Stomach (tissue), 9 donors: Measurements from ENCODE around the gene HBD. TPM values are rescaled to one million over a fixed set of nuclear protein-coding genes. Genes with fewer than 3 reads are reported as not detected.

Source experiments
- DNase-seq, 2 donors: peaks; one replicate each; pipeline versions ENCODE4 v3.0.0 to v3.0.0-alpha.2; 2013 to 2019
- H3K27ac ChIP-seq, 5 donors: fragments of 200-600 bp in 4 of 5; sonication (generic) in 4 of 5; one replicate each; pipeline ENCODE4 v1.5.1; 2013 to 2019; ENCODE audit warnings: mild to moderate bottlenecking in 1 of 5, moderate library complexity in 1 of 5
- H3K27me3 ChIP-seq, 3 donors: fragments of 200-600 bp; sonication (generic); one replicate each; pipeline ENCODE4 v1.5.1; 2017 to 2019; ENCODE audit warnings: mixed run types in 1 of 3
- H3K36me3 ChIP-seq, 4 donors: fragments of 200-600 bp; sonication (generic); 1 replicate in 3 of 4; 2 replicates in 1 of 4; pipeline ENCODE4 v1.5.1; 2016 to 2019
- H3K4me1 ChIP-seq, 4 donors: fragments of 200-600 bp; sonication (generic); one replicate each; pipeline ENCODE4 v1.5.1; 2016 to 2019
- H3K4me3 ChIP-seq, 4 donors: fragments of 200-600 bp; sonication (generic) in 3 of 4; one replicate each; pipeline ENCODE4 v1.5.1; 2016 to 2019; ENCODE audit warnings: mild to moderate bottlenecking in 1 of 4
- H3K9me3 ChIP-seq, 4 donors: fragments of 200-600 bp; sonication (generic); one replicate each; pipeline ENCODE4 v1.5.1; 2016 to 2019
- EP300 ChIP-seq: sonication (generic); formaldehyde crosslinking; IDR thresholded peaks from one replicate; pipeline ENCODE4 v1.6.1; 2017; ENCODE audit warnings: antibody characterized with exemption
- POLR2A ChIP-seq, 4 donors: fragments of 450-650 bp; IDR thresholded peaks; one replicate each; pipeline ENCODE4 v1.6.1; 2016; ENCODE audit warnings: antibody characterized with exemption in 4 of 4, control low read depth in 2 of 4, mild to moderate bottlenecking in 1 of 4, moderate library complexity in 1 of 4
- POLR2AphosphoS5 ChIP-seq, 3 donors: sonication (generic); formaldehyde crosslinking; IDR thresholded peaks; one replicate each; pipeline ENCODE4 v1.6.1; 2016; ENCODE audit warnings: antibody characterized with exemption in 3 of 3
- WGBS, 5 donors: extraction: QIAGEN DNeasy Blood & Tissue Kit in 3 of 5; methylation state at CpG; one replicate each; pipeline versions ENCODE4 v1.1.5 to v1.1.7; 2013 to 2018; 5-methylcytosine and 5-hydroxymethylcytosine counted together
- intact Hi-C: fragments of 100-400 bp; cut with DNase I; formaldehyde crosslinking; loops from one replicate; pipeline ENCODE4 v1.15.1; 2023; ENCODE audit warnings: low total_unique reads
- polyA plus RNA-seq, 3 donors: library from polyadenylated mRNA; stranded (reverse); fragments of 200-250 nt; gene quantifications; one replicate each; pipeline ENCODE4 v1.2.3, GENCODE V29; 2013
- total RNA-seq, 5 donors: library from RNA; depleted of rRNA; stranded (reverse); fragments of >200 nt; gene quantifications; one replicate each; pipeline versions ENCODE4 v1.1.0 to v1.2.3, GENCODE V29; 2014 to 2016
- TF ChIP-seq, protein P1 (sequence below), 7 experiments: fragments of 450-650 bp in 4 of 7; fragments of 200-600 bp in 3 of 7; sonication (generic) in 3 of 7; IDR thresholded peaks; one replicate each; pipeline ENCODE4 v1.5.1; 2016 to 2019; ENCODE audit warnings: antibody characterized with exemption in 7 of 7, control low read depth in 2 of 7, mild to moderate bottlenecking in 1 of 7
- donor health status: healthy with polysubstance abuse.
- donor health status: Bipolar disorder and iron deficiency.
- donor health status: healthy.

HBD gene
- total and polyA plus RNA-seq, 8 donors, result 0.20 to 4.8 TPM; not detected in 6

DNA sequence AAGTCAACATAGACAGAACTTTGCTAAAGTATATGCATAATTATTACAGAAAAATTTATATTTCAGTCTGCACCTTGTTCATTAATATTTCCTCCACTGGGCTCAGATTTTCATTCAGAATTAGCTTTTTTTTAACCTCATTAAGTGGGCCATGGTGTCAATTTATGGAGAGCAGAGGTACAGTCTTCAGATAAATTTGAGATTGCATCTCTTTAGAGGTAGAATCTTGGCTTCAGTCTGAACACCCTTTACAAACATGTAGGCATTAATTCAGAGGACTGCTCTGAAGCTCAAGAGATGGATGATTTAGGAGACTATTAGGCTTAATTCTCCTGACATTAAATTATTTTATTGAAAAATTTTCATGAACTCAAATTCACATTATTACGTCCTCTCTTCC, 4.0 kb downstream of the HBD start:
- no peaks in the 10 kb centered on the region for H3K27me3 ChIP-seq
- no peaks in the 10 kb centered on the region for H3K4me1 ChIP-seq
- DNase-seq, result no peak
- H3K36me3 ChIP-seq, result no peaks in the 10 kb centered on the region
- H3K4me3 ChIP-seq, result no peak overlapping the region
- TF ChIP-seq POLR2A (IDR thresholded peaks at IDR 0.05), result no peak
- TF ChIP-seq, protein P1, sequence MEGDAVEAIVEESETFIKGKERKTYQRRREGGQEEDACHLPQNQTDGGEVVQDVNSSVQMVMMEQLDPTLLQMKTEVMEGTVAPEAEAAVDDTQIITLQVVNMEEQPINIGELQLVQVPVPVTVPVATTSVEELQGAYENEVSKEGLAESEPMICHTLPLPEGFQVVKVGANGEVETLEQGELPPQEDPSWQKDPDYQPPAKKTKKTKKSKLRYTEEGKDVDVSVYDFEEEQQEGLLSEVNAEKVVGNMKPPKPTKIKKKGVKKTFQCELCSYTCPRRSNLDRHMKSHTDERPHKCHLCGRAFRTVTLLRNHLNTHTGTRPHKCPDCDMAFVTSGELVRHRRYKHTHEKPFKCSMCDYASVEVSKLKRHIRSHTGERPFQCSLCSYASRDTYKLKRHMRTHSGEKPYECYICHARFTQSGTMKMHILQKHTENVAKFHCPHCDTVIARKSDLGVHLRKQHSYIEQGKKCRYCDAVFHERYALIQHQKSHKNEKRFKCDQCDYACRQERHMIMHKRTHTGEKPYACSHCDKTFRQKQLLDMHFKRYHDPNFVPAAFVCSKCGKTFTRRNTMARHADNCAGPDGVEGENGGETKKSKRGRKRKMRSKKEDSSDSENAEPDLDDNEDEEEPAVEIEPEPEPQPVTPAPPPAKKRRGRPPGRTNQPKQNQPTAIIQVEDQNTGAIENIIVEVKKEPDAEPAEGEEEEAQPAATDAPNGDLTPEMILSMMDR (IDR thresholded peaks at IDR 0.05), result no peak
- no peak overlapping the region for H3K27ac ChIP-seq
- intact Hi-C loops, result no loop called here
- H3K9me3 ChIP-seq, result no peaks in the 10 kb centered on the region
- 81 to 97% (median 92%) methylated on average over 1 of the region's 1 CpG for WGBS, 5 donors

DNA sequence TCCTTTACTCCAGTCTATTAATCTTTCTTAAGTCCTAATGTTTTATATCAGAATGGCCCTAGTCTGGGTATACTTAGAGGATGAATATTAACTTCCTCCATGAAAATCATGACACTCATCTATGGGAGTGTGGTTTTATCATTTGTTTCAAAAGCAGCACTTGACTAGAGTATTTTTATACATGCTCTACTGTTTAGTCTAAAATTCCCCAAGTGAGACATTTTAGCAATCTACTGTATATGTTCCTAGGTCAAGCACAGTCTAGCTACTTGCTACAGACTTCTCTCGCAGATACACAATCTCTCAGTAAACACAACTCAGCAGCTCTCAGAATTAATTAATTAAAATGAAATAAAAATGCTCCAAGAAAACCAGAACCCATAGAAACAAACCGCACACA, 4.5 kb downstream of the HBD start:
- 71 to 78% (median 75%) methylated on average over 2 of the region's 2 CpGs for WGBS, 5 donors
- no peaks in the 10 kb centered on the region for H3K27me3 ChIP-seq
- H3K4me3 ChIP-seq, result no peak overlapping the region
- intact Hi-C loops, result no loop called here
- no peaks in the 10 kb centered on the region for H3K36me3 ChIP-seq
- no peak for DNase-seq
- H3K9me3 ChIP-seq, result no peaks in the 10 kb centered on the region
- no peak overlapping the region for H3K27ac ChIP-seq
- TF ChIP-seq POLR2AphosphoS5 (IDR thresholded peaks at IDR 0.05), result no peak
- TF ChIP-seq POLR2A (IDR thresholded peaks at IDR 0.05), result no peak
- TF ChIP-seq, protein P1 (IDR thresholded peaks at IDR 0.05), result no peak
- TF ChIP-seq EP300, result no peak
- no peaks in the 10 kb centered on the region for H3K4me1 ChIP-seq

DNA sequence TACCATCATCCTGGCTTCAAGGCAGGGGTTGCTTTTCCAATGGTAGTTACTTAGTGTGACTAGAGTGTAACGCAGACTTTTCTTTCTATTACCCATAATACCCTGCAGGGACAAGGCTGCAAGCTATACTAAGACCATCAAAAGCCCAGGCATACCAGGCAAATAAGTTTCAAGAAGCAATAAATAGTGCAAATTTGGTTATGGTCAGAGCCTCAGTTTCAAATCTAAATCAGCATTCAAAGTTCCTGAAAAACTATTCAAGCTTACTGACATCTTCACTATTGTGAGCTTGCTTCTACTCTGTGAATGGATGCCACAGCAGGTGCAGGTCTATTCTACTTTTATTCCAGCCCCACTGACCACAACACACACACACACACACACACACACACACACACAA, 4.9 kb downstream of the HBD start:
- no peak for DNase-seq
- WGBS, 5 donors, result 80 to 95% (median 86%) methylated on average over 1 of the region's 1 CpG
- Histone ChIP-seq H3K27me3 (no peaks in the 10 kb centered on the region), H3K4me1 (no peaks in the 10 kb centered on the region), H3K9me3 (no peaks in the 10 kb centered on the region), H3K4me3 (no peak overlapping the region), H3K36me3 (no peaks in the 10 kb centered on the region), H3K27ac (no peak overlapping the region)
- intact Hi-C loops, result no loop called here
- TF ChIP-seq EP300 (no peak), POLR2AphosphoS5 (IDR thresholded peaks at IDR 0.05) (no peak), POLR2A (IDR thresholded peaks at IDR 0.05) (no peak)
- TF ChIP-seq, protein P1 (IDR thresholded peaks at IDR 0.05), result no peak

DNA sequence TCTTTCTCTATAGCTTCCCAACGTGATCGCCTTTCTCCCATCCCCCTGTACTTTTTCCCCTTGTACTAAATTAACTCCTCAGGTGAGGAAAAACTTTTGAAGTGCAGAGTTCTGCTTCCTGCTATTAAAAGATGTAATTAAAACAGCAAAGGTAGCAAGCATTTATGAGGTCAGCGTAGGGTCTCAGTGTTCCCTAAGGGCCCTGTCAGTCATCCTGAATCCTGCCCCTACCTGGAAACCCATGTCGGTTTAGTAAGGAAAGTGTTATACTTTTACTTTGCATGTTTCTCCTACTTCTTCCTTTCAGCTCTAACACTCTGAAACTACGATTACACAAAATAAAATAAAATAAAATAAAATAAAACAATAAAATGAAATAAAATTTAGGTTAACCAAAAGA, 6.2 kb downstream of the HBD start:
- Histone ChIP-seq H3K36me3 (no peaks in the 10 kb centered on the region), H3K4me3 (no peak overlapping the region), H3K4me1 (no peaks in the 10 kb centered on the region), H3K9me3 (no peaks in the 10 kb centered on the region), H3K27ac (no peak overlapping the region), H3K27me3 (no peaks in the 10 kb centered on the region)
- intact Hi-C loops, result no loop called here
- WGBS, 5 donors, result 69 to 74% (median 69%) methylated on average over 5 of the region's 5 CpGs
- DNase-seq, result no peak
- TF ChIP-seq POLR2AphosphoS5 (IDR thresholded peaks at IDR 0.05) (no peak), POLR2A (IDR thresholded peaks at IDR 0.05) (no peak)

DNA sequence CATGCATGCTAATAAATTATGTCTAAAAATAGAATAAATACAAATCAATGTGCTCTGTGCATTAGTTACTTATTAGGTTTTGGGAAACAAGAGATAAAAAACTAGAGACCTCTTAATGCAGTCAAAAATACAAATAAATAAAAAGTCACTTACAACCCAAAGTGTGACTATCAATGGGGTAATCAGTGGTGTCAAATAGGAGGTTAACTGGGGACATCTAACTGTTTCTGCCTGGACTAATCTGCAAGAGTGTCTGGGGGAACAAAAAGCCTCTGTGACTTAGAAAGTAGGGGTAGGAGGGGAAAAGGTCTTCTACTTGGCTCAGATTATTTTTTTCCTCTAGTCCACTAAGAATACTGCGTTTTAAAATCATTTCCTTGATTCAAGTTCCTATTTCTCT, 6.6 kb downstream of the HBD start:
- Histone ChIP-seq H3K27ac (no peak overlapping the region), H3K36me3 (no peaks in the 10 kb centered on the region), H3K4me3 (no peak overlapping the region), H3K27me3 (no peaks in the 10 kb centered on the region), H3K9me3 (no peaks in the 10 kb centered on the region), H3K4me1 (no peaks in the 10 kb centered on the region)
- 39 to 52% (median 45%) methylated on average over 1 of the region's 1 CpG for WGBS, 5 donors
- intact Hi-C loops, result no loop called here
- no peak for DNase-seq
- TF ChIP-seq, protein P1 (IDR thresholded peaks at IDR 0.05), result no peak
- TF ChIP-seq EP300 (no peak), POLR2A (IDR thresholded peaks at IDR 0.05) (no peak), POLR2AphosphoS5 (IDR thresholded peaks at IDR 0.05) (no peak)
